NCI-H82 treated with DMSO at 0.1 percent for 48 hours (cell line): ENCODE measurements around the gene ZWILCH.
"Not testable (repeated sequence)": the region's sequence is repeated elsewhere in the genome, so short reads cannot be mapped to it uniquely, and the experiment has no call there.

ENCODE experiments used
- DNase-seq: peaks from one replicate; lab custom pipeline; 2025; ENCODE audit not compliant: unreplicated experiment; lab: John Stamatoyannopoulos, UW

ZWILCH gene

DNA sequence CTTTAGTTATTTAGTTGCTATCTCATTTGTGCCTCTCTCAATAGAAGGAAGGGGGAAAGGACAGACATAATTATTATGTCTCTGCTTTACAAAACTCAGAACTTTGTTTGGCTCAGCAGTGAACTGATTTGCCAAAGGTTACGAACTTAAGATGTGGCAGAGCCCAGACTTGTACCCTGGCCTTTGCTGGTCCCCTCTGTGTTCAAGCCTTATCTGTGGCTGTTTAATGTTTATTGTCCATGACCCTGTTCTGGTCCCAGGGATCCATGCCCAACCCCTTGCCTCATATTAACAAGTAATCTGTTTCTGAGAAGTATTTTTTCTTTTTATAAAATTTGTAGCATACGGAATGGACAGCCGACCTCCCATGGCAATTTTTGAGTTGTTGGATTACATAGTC, 18.2 kb upstream of the ZWILCH start:
- DNase-seq: no peak

DNA sequence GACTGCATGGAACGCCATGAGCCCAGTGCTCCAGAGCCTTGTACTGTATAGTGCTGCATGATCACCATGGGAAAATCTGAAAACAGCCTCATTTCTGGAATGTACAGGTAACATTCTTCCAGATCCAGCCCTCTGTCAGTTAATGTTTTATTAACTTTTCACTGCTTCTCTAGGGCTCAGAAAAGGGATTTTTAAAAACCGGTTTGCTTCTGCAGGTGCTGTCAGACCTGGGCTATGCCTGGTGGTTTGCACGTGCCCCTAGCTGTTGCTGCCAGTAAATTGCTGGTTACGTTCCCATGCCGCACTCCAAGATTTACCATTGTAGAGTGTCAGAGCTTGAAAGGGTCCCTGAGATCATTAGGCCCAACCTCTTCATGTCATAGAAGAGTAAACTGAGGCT, 16.6 kb upstream of the ZWILCH start:
- DNase-seq: no peak

DNA sequence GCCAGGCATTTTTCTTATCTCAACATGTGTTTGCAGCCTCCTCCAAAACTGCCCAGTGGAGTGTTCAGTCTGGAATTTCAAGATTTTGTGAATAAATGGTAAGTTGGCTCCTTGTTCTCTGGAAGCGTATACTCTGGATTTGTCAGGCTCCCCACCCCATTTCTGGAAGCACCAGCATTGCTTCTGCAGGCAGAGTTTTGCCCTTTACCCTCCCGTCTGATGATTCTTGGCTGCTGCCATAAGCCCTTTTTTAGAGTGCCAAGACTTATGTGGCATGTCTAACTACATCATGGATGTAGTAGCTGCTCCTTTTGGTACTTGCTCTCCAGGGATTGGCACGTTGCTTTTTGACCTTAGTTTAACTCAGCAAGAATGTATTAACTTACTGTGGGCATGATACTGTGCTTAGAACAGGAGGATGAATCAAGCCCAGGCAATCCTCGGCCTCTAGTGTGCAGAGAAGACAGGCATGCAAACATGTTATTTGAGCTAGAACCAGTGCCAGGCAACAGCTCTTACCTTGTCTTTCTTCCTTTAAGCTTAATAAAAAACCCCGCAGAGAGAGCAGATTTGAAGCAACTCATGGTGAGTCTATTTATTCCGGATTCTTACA, 15.8 kb upstream of the ZWILCH start:
- no peak for DNase-seq

DNA sequence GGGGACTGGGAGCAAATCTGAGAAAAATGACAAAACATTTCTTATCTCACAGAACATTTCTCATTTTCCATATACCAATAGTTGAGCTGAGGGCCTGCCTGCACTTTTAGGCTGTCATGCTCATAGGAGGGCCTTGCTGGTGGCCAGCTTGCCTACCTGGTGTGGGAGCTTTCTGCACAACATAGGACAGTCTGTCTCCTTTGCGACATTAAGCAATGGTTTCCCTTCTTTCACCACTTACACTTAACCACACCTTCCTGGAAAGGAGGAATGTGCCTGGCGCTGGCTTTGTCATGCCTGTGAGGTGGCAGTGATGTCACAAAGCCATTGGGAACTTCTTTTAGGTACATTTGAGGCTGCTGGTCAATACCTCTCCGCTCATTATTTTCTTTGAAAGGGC, 13.3 kb upstream of the ZWILCH start:
- no peak for DNase-seq

DNA sequence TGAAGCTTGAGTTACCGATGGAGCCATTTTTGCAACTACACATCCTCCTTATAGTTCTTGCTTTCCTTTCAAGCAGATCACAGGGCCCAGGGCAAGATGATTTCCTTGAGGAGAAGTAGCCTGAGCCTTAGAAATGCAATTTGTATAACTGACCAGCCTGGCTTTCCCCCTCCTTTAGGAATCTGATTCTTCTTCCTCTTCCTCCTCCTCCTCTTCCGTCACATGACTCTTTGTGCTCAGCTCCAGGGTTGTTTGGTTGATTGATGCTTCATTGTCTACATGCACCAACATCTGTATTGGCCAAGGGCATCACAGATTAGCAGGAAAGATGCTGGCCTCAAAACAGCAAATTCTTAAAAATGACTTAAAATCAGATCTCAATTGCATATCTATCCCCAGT, 10.9 kb upstream of the ZWILCH start:
- DNase-seq: no peak

DNA sequence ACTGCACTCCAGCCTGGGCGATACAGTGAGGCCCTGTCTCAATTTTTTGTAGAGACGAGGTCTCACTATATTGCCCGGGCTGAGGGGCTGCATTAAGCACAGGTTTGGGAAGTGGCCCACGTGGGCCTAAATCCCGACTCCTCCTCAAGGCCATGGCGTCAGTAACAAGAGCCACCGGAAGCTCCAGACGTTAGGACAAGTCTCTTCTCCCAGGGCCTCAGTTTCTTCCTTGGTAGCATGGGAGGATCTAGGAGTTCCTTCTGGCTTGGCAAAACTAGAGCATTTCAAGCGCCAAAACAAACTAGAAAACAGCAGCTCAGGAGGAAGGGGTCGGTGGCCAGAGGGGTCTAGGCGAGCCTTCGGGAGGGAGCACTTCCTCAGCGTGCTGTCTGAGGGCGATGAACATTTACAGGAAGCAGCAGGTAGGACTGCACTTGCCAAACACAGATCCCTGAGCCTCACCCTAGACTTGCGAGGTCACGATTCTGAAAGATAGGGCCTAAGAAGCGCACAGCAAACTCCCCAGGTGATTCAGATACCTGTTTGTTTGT, 8.1 kb upstream of the ZWILCH start:
- DNase-seq: no peak

DNA sequence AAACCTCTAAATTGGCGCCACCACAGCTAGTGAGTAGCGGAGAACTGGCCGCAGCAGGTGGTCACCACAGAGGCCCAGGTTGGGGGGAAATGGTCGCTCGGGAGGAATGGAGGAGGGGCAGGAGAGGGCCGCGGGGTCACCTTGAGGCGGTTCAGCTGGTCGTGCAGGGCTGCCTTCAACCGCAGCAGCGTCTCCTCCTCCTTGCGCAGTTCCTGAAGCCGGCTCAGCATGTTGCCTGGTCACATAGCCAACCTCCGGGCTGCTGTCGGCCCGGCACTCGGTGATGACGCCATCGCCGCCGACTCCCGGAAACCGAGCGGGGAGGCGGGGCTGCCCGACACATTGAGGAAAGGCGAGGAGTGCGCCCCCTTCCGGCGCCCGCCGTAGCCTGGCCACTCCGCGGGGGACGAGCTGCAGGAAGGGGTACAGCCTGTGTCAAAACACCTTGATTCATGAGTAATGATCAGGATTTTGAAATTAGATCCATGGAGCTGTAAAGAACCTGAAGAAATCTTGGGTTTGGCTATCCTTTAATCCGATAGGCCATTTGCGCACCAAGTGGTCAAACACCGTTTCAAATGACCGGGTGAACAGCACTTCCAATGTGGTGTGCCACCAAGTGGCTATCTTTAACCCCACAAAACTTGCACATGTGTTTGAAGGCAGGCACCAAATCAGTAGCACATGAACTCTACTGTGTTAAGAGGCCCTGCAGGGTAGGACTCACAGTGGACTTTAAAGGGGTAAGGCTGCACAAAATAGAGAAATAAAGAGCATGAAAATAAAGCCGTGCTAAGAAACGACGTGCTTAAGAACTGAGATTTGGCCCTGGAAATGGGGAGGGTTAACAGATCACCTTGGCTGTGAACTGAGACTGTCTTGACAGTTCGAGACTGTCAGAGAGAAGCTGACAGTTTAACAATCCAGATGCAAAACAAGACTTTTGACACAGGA, 7.3 kb upstream of the ZWILCH start, which contains the start of gene SNAPC5:
TSS of gene SNAPC5 (minus strand) at position 261 of the 954 bp plus-strand sequence. CDS start at position 230, 31 bp downstream.
- DNase-seq: peak; percentile 72

DNA sequence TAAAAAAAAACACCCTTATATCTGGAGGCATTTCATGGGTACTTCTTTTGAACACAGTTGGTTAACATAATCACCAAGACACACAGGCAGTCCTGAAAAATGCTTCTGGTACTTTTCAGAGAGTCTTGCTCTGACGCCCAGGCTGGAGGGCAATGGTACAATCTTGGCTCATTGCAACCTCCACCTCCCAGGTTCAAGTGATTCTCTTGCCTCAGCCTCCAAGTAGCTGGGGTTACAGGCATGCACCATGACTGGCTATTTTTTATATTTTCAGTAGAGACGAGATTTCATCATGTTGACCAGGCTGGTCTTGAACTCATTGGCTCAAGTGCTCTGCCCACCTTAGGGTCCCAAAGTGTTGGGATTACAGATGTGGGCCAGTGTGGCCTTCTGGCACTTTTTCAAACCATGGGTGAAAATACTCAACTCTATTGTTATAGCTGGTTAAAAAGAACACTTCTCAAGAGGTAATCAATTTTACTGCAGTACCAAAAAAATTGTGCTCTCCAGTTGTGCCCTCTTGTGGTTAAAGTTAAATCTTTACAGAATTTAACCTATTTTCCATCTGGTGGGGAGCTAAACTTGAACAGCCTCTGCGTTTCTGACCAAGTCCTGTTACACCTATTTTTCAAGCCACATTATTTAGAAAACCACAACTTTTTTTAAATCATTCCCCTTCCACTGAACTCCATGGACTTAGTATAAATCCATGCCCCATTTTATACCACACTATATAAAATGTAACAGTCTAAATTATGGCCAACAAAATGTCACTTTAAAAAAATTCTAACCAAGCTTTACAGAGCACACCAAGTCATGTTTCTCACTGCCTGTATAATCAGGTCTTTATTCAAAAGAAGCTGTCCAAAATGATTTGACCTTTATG, 6.4 kb upstream of the ZWILCH start:
- no peak for DNase-seq

DNA sequence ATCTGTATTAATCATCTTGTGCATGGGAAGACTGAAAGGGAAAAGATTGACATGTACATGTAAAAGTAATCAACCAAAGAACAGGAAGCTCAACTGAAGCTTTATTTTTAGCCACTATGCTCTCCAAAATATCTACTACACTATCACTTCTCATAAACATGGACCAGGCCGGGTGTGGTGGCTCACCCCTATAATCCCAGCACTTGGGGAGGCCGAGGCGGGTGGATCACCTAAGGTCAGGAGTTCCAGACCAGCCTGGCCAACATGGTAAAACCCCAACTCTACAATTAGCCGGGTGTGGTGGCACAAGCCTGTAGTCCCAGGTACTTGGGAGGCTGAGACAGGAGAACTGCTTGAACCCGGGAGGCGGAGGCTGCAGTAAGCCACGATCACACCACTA, 4.8 kb upstream of the ZWILCH start:
- not testable (repeated sequence) for DNase-seq

DNA sequence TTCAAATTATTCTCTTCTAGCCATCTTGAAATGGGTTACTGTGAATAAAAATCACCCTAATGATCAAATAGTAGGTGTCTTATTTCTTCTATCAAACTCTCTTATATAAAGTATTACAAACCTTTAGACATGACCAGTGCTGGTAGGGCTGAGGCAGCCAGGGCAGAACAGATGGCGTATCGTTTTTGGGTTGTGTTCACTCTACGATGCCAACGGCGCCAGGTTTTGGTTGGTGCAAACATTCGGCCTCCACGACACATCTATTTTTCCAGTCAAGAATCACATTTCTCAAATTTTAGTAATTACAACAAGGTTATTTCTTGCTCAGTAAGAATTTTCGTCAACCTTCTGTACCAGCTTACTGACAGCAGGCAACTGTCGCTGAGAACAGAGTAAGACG, 2.6 kb upstream of the ZWILCH start:
- no peak for DNase-seq

DNA sequence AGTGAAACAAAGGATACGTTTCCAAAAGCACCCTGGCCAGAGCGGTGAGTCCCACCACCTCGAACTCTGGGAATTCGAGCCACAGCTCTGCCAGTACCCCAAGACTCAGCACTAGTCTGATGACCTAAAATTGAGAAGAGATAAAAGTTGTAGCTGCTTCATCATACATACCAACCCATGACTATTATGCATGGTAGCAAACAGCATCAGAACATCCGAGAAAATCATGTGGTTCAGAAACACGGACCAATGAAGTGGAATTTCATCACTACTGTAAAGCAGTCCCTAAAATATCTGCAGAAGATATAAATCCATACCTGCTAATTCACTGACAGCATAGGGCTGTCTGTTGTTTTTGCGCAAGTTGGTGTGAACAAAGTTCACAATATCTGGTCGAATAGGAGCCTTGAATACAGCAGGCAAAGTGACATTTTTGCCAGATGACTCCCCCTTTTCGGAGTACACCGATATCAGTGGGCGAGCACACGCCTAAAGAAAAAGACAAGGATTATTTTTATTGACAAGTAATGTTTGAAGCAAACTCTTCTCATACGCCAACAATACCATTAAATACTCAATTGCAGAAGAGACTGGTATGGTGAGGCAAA, 2.0 kb upstream of the ZWILCH start:
- DNase-seq: not testable (repeated sequence)

DNA sequence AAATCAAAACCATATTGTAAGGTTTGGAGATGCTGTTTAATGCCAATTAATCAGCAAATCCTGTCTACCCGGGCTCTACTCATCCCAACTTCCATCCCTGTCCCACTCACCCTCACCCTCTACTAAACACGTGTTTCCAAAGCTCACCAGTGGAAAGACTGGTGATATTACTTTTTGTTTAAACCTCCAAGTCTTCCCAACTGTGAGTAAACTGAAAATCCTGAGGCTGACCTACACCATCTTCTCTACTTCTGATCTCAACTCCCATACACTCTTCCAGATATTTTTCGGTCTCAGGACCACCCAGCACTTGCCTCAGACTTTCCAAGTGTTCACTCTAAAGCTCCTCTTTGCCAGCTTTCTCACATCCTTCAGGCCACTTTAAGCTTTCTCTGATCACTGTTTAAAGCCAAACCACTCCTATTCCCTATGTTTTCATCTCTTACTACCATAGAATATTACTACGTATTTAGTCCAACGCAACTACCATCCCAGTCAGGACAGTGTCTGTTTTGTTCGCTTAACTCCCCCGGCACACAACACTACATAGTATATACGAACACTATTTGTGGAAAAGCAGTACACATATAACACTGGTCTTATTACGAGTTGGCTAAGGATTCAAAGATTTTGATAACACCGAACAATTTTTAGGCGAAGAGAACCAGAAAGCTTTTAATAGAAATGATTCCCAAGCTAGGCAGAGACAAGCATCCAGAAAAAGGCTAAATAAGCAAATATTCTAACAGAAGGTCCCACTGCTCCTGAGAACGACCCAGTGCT, 1.2 kb upstream of the ZWILCH start:
- no peak for DNase-seq

DNA sequence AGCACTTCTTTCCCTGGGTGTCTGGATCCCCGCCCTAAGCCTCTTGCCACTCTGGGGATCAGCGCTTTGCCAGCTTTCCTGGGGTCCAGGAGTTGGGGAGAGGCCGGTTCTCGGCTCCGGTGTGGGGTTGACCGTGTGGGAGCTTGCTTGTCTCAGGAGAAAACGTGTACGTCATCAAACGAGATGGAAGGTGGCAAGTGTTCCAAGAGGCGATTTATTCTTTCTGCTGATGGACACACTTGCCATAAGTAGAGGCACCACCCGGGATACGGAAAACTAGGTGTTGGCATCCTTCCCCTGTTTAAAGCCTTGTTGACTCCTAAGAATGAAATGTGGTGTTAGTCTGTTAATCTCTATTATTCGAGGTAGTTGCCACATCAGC, 295 bp downstream of the ZWILCH start:
- no peak for DNase-seq

DNA sequence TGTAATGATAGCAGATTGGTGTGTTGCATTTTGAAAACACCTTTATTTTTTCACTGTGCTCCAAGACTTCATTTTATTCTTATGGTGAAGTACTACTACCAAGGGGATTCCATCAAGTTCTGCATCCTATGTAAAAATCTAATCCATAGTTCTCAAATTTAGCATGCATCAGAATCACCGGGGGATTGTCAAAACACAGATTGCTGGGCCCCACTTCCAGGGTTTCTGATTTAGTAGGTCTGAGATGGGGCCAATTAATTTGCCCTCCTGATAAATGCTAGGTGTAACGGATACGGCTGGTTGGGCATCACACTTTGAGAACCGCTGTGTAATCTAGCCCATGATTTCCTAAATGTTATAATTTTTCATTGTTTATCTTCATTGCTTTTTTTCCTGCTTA, 692 bp downstream of the ZWILCH start:
- DNase-seq: no peak

DNA sequence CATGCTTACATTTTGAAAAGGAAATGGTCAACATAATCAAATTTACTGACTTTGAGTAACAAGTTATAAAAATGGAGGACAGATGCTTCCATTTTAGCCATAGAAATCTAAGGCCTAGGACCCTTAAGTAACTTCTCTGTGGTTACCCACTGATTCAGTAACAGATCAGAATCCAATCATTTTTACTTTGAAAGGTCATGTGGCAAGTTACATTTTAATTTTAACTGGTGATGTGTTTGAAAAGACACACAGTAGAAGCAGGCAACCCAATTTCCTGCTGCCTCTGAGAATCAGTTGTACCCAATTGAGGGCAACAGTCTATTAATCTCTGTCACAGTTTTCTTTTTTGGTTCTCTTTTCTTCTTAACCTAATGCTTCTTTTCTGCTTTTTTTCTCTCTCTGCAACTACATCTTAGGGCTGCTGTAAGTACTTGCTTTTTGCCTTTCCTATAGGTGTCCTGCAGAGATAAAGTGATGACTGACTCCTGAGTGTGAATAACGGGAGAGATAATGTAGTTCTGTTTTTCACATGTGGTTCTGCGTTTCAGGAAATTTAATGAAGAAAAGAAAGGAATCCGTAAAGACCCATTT, 3.3 kb downstream of the ZWILCH start:
- DNase-seq: no peak

DNA sequence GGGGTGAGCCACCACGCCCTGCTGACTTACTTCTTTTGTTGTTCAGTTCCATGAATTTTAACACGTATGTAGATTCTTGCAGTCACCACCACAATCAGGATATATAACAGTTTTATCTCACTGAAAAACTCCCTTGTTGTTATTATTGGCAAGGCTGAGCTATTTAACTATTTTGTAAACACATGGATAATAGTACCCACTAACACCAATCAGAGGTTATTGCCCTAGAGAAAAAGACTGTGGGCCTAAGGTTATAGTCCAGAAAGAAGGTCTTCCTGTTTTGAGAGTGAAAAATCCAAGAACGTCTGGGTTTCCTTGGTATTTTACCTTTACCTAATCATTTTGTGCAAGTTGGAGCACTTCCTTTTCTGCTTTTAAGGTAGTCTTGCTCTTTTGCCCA, 9.5 kb downstream of the ZWILCH start:
- no peak for DNase-seq

DNA sequence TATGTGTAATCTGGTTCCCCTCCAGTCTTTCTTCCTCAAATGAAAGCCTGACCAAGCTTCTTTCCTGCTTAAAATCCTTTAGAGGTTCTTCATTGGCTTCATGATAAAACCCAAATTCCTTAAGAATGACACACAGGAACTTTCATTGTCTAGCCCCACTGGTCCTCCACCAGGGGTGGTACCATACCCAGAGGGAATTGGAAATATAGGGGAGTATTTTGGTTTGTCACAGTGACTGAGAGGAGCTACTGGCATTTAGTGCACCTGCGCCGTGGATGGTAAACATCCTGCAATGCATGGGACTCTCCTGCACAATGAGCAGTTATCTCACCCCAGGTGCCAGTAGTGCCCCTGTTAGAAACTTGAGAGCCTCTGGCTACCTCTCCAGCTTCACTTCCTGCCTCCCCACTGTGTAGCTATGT, 10.8 kb downstream of the ZWILCH start:
- no peak for DNase-seq

DNA sequence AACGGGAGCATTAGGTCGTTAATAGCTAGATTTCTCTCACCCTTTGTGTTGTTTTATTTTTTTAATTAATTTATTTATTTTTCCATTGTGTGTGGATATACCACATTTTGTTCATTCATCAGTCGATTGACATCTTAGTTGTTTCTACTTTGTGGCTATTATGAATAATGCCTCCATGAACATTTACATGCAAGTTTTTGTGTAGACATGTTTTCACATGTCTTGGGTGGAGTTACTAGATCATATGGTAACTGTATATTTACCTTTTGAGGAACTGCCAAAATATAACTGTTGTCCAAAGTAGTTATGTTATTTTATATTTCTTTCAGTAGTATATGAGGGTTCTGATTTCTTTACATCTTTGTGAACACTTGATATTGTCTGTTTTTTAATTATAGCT, 18.8 kb downstream of the ZWILCH start:
- DNase-seq: no peak

DNA sequence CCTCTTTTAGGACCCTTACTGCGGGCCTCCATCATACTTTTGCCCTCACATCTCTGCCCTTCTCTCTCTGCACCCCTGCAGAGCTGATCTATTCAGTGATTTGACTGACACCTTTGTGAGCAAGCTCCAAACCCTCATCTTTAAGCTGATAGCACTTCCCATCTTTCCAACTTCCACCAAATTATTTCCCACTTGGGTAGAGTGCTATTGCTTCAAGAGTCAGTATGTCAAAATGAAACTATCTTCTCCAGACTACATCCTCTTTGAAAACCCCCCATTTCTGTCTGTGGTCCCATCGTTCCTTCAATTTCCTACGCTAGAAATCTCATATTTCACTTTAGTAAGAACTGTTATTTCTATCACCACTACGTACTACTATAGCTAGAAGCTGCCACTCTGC, 19.7 kb downstream of the ZWILCH start:
- DNase-seq: no peak

DNA sequence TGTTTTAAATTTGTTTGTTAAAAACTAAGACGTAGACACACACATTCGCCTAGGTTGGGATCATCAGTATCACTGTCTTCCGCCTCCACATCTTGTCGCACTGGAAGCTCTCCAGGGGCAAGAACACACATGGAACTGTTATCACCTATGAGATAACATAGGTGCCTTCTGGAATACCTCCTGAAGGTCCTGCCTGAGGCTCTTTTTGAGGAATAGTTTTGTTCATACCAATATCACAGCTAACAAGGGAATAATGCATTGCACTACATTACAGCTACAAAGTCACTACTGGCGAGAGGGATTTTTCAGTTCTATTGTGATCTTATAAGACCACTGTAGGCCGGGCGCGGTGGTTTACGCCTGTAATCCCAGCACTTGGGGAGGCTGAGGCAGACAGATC, 29.9 kb downstream of the ZWILCH start:
- no peak for DNase-seq
